GM19452 (cell line): ENCODE data around the gene SLC30A2.
"Not testable (repeated sequence)": the region's sequence is repeated elsewhere in the genome, so short reads cannot be mapped to it uniquely, and the experiment has no call there.

Experiments
- ATAC-seq: cut with Tn5 transposase; IDR thresholded peaks from one replicate; pipeline ENCODE4 v1.9.1; 2021; ENCODE audit not compliant: unreplicated experiment

Gene SLC30A2

GRCh38 chr1:26045722-26046245 lies at the start of gene SLC30A2:
TSS of gene SLC30A2 (minus strand) at chr1:26046118. CDS start at chr1:26045896, 222 bp downstream.
- no peak for ATAC-seq

GRCh38 chr1:26094677-26095383 lies 48.9 kb upstream of the SLC30A2 start:
- ATAC-seq, result no peak

GRCh38 chr1:26094076-26094669 lies 48.3 kb upstream of the SLC30A2 start:
- no peak for ATAC-seq

- ATAC-seq, result not testable (repeated sequence)
Measured at GRCh38 chr1:26093569-26093968, 47.7 kb upstream of the SLC30A2 start.

- no peak for ATAC-seq
Measured at GRCh38 chr1:26092422-26092821, 46.5 kb upstream of the SLC30A2 start.

- ATAC-seq, result no peak
Measured at GRCh38 chr1:26090893-26091292, 45.0 kb upstream of the SLC30A2 start.

- no peak for ATAC-seq
Measured at GRCh38 chr1:26089125-26089524, 43.2 kb upstream of the SLC30A2 start.

GRCh38 chr1:26084844-26085243 lies 38.9 kb upstream of the SLC30A2 start:
- no peak for ATAC-seq

GRCh38 chr1:26084091-26084561 lies 38.2 kb upstream of the SLC30A2 start:
- no peak for ATAC-seq

GRCh38 chr1:26083208-26083607 lies 37.3 kb upstream of the SLC30A2 start:
- ATAC-seq, result no peak

GRCh38 chr1:26082020-26082350 lies 36.1 kb upstream of the SLC30A2 start:
- no peak for ATAC-seq

- no peak for ATAC-seq
Measured at GRCh38 chr1:26081267-26082019, 35.5 kb upstream of the SLC30A2 start.

- no peak for ATAC-seq
Measured at GRCh38 chr1:26079960-26080814, 34.3 kb upstream of the SLC30A2 start.

- ATAC-seq, result no peak
Measured at GRCh38 chr1:26079178-26079563, 33.3 kb upstream of the SLC30A2 start.

- ATAC-seq, result no peak
Measured at GRCh38 chr1:26078286-26079177, 32.6 kb upstream of the SLC30A2 start.

- ATAC-seq, result no peak
Measured at GRCh38 chr1:26077524-26077923, 31.6 kb upstream of the SLC30A2 start.

- no peak for ATAC-seq
Measured at GRCh38 chr1:26075421-26076144, 29.7 kb upstream of the SLC30A2 start.

GRCh38 chr1:26072305-26072704 lies 26.4 kb upstream of the SLC30A2 start:
- no peak for ATAC-seq

- no peak for ATAC-seq
Measured at GRCh38 chr1:26070963-26071342, 25.0 kb upstream of the SLC30A2 start.
